Left ventricle myocardium inferior (tissue), 1 donor: Measurements from ENCODE around the gene TP53BP1. TPM values are rescaled to one million over a fixed set of nuclear protein-coding genes. Genes with fewer than 3 reads are reported as not detected.

ENCODE experiments used
- DNase-seq: peaks from one replicate; pipeline ENCODE4 v3.0.0-alpha.2; 2020
- H3K27ac ChIP-seq: fragments of 200-600 bp; replicated peaks from 2 replicates; pipeline ENCODE4 v1.8.0; 2021
- H3K27me3 ChIP-seq: fragments of 200-600 bp; 2 replicates; pipeline ENCODE4 v1.8.0; 2021; ENCODE audit warnings: low read depth
- H3K36me3 ChIP-seq: fragments of 200-600 bp; 2 replicates; pipeline ENCODE4 v1.8.0; 2021
- H3K4me1 ChIP-seq: fragments of 200-600 bp; 2 replicates; pipeline ENCODE4 v1.8.0; 2021
- H3K4me3 ChIP-seq: fragments of 200-600 bp; 2 replicates; pipeline ENCODE4 v1.8.0; 2021; ENCODE audit warnings: mild to moderate bottlenecking, moderate library complexity
- H3K9me3 ChIP-seq: fragments of 200-600 bp; replicated peaks from 2 replicates; pipeline ENCODE4 v1.8.0; 2021
- intact Hi-C: fragments of 100-400 bp; cut with micrococcal nuclease; formaldehyde crosslinking; loops from one replicate; pipeline ENCODE4 v1.11.0; 2022
- total RNA-seq: library from RNA; stranded (reverse); fragmentation: NEBNext Ultra II Directional; extraction: Animal tissue kit (Norgen Biotek cat#: 25700); gene quantifications from one replicate; pipeline ENCODE4 v1.2.1, GENCODE V29; 2021
- TF ChIP-seq, protein P1 (sequence below): fragments of 200-600 bp; IDR thresholded peaks from 2 replicates; pipeline ENCODE4 v1.8.0; 2021; ENCODE audit warnings: antibody characterized with exemption, mild to moderate bottlenecking, borderline replicate concordance
- donor health status: DM: no; HTN: yes; CAD: no; lungs with severe emphysema.

Gene TP53BP1
- total RNA-seq, 1 donor from 2014 or later, result 28.6 TPM

DNA sequence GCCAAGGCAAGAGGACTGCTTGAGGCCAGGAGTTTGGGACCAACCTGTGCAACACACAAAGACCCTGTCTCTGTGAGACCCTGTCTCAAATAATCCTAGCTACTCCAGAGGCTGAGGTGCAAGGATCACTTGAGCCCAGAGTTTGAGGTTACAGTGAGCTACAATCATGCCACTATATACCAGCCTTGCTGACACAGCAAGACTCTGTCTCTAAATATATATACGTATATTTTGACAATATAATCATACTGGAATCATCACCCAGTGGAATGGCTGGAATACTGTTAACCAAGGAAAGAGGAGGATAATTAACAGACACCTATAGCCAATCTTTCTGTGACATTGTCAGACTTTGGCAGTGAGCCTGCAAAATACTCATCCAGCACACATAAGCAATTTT is 15.5 kb upstream of the TP53BP1 start:
- Histone ChIP-seq H3K4me3 (no peak overlapping the region), H3K36me3 (no peaks in the 10 kb centered on the region), H3K27ac (peak overlapping the region; percentile 94), H3K27me3 (no peaks in the 10 kb centered on the region), H3K4me1 (peaks cover 39% of the 10 kb centered on the region), H3K9me3 (no peaks in the 10 kb centered on the region)
- TF ChIP-seq, protein P1, sequence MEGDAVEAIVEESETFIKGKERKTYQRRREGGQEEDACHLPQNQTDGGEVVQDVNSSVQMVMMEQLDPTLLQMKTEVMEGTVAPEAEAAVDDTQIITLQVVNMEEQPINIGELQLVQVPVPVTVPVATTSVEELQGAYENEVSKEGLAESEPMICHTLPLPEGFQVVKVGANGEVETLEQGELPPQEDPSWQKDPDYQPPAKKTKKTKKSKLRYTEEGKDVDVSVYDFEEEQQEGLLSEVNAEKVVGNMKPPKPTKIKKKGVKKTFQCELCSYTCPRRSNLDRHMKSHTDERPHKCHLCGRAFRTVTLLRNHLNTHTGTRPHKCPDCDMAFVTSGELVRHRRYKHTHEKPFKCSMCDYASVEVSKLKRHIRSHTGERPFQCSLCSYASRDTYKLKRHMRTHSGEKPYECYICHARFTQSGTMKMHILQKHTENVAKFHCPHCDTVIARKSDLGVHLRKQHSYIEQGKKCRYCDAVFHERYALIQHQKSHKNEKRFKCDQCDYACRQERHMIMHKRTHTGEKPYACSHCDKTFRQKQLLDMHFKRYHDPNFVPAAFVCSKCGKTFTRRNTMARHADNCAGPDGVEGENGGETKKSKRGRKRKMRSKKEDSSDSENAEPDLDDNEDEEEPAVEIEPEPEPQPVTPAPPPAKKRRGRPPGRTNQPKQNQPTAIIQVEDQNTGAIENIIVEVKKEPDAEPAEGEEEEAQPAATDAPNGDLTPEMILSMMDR, result no peak
- DNase-seq, result no peak
- intact Hi-C loops, result no loop called here

DNA sequence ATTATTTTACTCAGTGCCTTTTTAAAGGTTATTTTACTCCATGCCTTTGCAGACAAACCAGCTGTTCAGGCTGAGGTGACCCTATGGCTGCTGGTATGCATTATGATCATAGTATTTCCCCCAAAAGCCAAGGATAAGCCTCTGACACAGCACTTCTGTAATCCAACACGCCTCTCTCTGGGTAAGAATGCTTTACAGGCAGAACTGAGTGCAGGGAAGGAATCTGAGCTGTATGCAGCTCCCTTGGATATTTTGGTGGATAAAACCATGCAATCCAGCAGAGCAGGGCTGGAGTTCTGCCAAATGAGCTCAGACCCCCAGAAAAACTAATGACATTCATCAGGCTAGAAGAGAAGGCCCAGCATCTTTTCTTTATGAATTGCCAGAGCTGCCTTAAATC is 12.8 kb upstream of the TP53BP1 start:
- H3K4me3 ChIP-seq, result no peak overlapping the region
- H3K9me3 ChIP-seq, result no peaks in the 10 kb centered on the region
- no peaks in the 10 kb centered on the region for H3K27me3 ChIP-seq
- no peaks in the 10 kb centered on the region for H3K36me3 ChIP-seq
- peaks cover 25% of the 10 kb centered on the region for H3K4me1 ChIP-seq
- TF ChIP-seq, protein P1, result no peak
- intact Hi-C loops, result no loop called here
- DNase-seq, result no peak
- H3K27ac ChIP-seq, result no peak overlapping the region

DNA sequence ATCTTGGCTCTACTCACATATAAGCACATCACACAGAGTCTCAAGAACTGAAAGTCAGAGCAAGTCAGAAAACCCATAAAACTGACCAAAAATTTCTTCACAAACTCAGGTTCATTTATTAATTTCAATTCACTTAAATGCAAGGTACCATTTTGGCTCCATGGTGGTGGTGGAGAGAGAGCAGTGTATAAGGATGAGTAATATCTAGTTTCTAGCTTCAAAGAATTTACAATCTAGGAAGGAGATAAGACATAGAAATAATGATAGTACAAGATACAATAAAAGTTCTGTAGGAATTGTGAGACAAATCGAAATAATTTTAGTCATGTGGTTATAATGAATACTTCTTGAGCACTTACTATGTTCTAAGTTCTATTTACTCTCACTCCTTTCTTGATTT is 6.7 kb upstream of the TP53BP1 start:
- intact Hi-C loops, result no loop called here
- no peaks in the 10 kb centered on the region for H3K9me3 ChIP-seq
- H3K27me3 ChIP-seq, result no peaks in the 10 kb centered on the region
- H3K4me1 ChIP-seq, result no peaks in the 10 kb centered on the region
- no peak overlapping the region for H3K27ac ChIP-seq
- H3K36me3 ChIP-seq, result no peaks in the 10 kb centered on the region
- H3K4me3 ChIP-seq, result no peak overlapping the region
- TF ChIP-seq, protein P1, result no peak
- DNase-seq, result no peak

DNA sequence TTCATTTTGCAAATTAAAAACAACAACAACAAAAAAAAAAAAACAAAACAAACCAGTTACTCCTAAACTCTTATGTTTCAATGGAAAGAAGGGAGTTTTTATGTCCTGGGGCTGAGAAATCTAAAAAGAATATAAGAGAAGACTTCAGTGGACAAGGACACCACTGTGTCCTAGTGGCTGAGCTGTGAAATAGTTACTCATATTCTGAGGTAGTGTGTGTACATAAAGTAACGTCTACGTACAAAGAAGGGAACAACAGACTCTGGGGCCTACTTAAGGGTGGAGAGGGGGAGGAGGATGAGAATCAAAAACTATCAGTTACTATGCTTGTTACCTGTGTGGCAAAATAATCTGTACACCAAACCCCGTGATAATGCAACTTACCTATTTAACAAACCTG is 6.0 kb upstream of the TP53BP1 start:
- DNase-seq, result no peak
- Histone ChIP-seq H3K27me3 (no peaks in the 10 kb centered on the region), H3K4me3 (no peak overlapping the region), H3K27ac (no peak overlapping the region), H3K36me3 (no peaks in the 10 kb centered on the region), H3K9me3 (no peaks in the 10 kb centered on the region), H3K4me1 (no peaks in the 10 kb centered on the region)
- intact Hi-C loops, result no loop called here
- TF ChIP-seq, protein P1, result no peak

DNA sequence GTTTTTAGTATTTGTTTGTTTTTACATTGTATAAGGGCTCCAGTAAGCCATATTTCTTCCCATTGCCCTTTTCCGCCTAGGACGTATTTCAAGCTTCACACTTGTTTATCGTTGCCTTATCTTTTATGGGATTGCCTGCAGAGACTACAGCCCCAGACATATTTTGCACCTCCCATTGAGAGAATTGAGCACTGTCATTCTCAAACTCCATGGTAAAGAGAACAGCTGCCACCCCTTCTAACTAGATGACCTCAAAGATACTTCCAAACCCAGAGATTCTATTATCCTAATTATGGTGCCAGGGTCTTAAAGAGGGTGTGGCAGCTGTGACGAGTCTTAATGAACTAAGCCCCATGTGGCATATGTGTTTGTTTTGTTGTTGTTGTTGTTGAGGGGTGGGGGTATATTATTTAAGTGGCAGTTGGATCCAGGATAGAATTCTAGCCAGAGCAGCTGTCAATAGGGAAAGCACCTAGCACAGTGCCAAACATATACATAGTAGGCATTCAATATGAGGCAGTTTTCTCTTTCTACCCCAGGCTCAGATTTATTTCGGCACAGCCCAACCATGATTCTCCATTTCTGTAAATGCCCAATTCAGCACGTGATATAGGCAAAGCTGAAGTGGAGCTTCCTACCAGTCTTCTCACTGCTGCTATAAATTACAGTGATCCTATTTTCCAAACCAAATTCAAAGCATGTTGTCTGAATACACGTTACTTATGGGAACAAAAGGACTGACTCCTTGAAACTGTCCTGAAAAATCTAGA is 932 bp upstream of the TP53BP1 start:
- Histone ChIP-seq H3K4me3 (peak overlapping the region; percentile 91), H3K4me1 (peaks cover 33% of the 10 kb centered on the region), H3K27me3 (no peaks in the 10 kb centered on the region), H3K36me3 (peaks cover 14% of the 10 kb centered on the region), H3K27ac (peak overlapping the region; percentile 85), H3K9me3 (no peaks in the 10 kb centered on the region)
- TF ChIP-seq, protein P1, result no peak
- DNase-seq, result no peak
- intact Hi-C loops, result no loop called here
